Activated T-helper 9 cell treated with anti-CD3 and anti-CD28 coated beads, Interleukin-2, amount 50 U/mL, for 16 hours (primary cell): ENCODE data around the gene TBC1D30.
"Not testable (repeated sequence)": the region's sequence is repeated elsewhere in the genome, so short reads cannot be mapped to it uniquely, and the experiment has no call there.

ENCODE experiments used
- DNase-seq: peaks from one replicate; pipeline ENCODE4 v3.0.0-alpha.2; 2020; ENCODE audit warnings: low read depth

Gene TBC1D30

GRCh38 chr12:64824500-64825142 lies at the start of gene TBC1D30:
Gene TBC1D30, plus strand, starts transcription at chr12:64824647. Its CDS starts 233 bp downstream, at chr12:64824880.
- DNase-seq: no peak

- not testable (repeated sequence) for DNase-seq
Measured at GRCh38 chr12:64775147-64775736, 49.2 kb upstream of the TBC1D30 start.

GRCh38 chr12:64779354-64779974 lies 45.0 kb upstream of the TBC1D30 start:
- DNase-seq: no peak

GRCh38 chr12:64780132-64780530 lies 44.3 kb upstream of the TBC1D30 start:
- no peak for DNase-seq

- no peak for DNase-seq
Measured at GRCh38 chr12:64780531-64781279, 43.7 kb upstream of the TBC1D30 start.

- DNase-seq: no peak
Measured at GRCh38 chr12:64781280-64782190, 42.9 kb upstream of the TBC1D30 start.

- no peak for DNase-seq
Measured at GRCh38 chr12:64782191-64782876, 42.1 kb upstream of the TBC1D30 start.

GRCh38 chr12:64785838-64786237 lies 38.6 kb upstream of the TBC1D30 start:
- DNase-seq: no peak

GRCh38 chr12:64790166-64790565 lies 34.3 kb upstream of the TBC1D30 start:
- DNase-seq: no peak

GRCh38 chr12:64791036-64791435 lies 33.4 kb upstream of the TBC1D30 start:
- no peak for DNase-seq

- DNase-seq: no peak
Measured at GRCh38 chr12:64792128-64792527, 32.3 kb upstream of the TBC1D30 start.

- DNase-seq: no peak
Measured at GRCh38 chr12:64793610-64794009, 30.8 kb upstream of the TBC1D30 start.

- DNase-seq: no peak
Measured at GRCh38 chr12:64794305-64794704, 30.1 kb upstream of the TBC1D30 start.

- no peak for DNase-seq
Measured at GRCh38 chr12:64796205-64796845, 28.1 kb upstream of the TBC1D30 start.

- no peak for DNase-seq
Measured at GRCh38 chr12:64797156-64797555, 27.3 kb upstream of the TBC1D30 start.

GRCh38 chr12:64798165-64798564 lies 26.3 kb upstream of the TBC1D30 start:
- no peak for DNase-seq

GRCh38 chr12:64800640-64801039 lies 23.8 kb upstream of the TBC1D30 start:
- no peak for DNase-seq

- no peak for DNase-seq
Measured at GRCh38 chr12:64801381-64801780, 23.1 kb upstream of the TBC1D30 start.

GRCh38 chr12:64802180-64802775 lies 22.2 kb upstream of the TBC1D30 start:
- DNase-seq: peak; percentile 31

- no peak for DNase-seq
Measured at GRCh38 chr12:64806173-64806572, 18.3 kb upstream of the TBC1D30 start.
